Activated naive CD4-positive, alpha-beta T cell treated with anti-CD3 and anti-CD28 coated beads, Interleukin-2, amount 10 ng/mL, durations not matched to agents 7 days and 5 days (primary cell): ENCODE results near the gene CHST6.

ENCODE experiments used
- CTCF ChIA-PET: fragments of 350-600 bp; sonication (Branson Sonifier 250); formaldehyde crosslinking; loops from one replicate; lab custom pipeline; 2021; ENCODE audit warnings: antibody characterized with exemption; lab: Charles Lee
- DNase-seq: peaks from one replicate; pipeline ENCODE4 v3.0.0-alpha.2; 2020
- H3K27ac Mint-ChIP-seq: one replicate; pipeline ENCODE4 v1.8.0; 2021; ENCODE audit warnings: mild to moderate bottlenecking, moderate library complexity, mixed read lengths
- H3K27me3 Mint-ChIP-seq: one replicate; pipeline ENCODE4 v1.8.0; 2021; ENCODE audit warnings: mild to moderate bottlenecking, mixed read lengths
- H3K36me3 Mint-ChIP-seq: one replicate; pipeline ENCODE4 v1.8.0; 2021; ENCODE audit warnings: mixed read lengths
- H3K4me1 Mint-ChIP-seq: one replicate; pipeline ENCODE4 v1.8.0; 2021; ENCODE audit warnings: mixed read lengths
- H3K4me3 Mint-ChIP-seq: one replicate; pipeline ENCODE4 v1.8.0; 2021; ENCODE audit warnings: mild to moderate bottlenecking, moderate library complexity, mixed read lengths
- H3K9me3 Mint-ChIP-seq: one replicate; pipeline ENCODE4 v1.8.0; 2021; ENCODE audit warnings: mixed read lengths

Gene CHST6

GRCh38 chr16:75494184-75494583 is 1.1 kb downstream of the CHST6 start:
- Mint-ChIP-seq H3K4me3 (no peak overlapping the region), H3K4me1 (peaks cover 8% of the 10 kb centered on the region), H3K9me3 (no peaks in the 10 kb centered on the region), H3K27ac (no peak overlapping the region), H3K27me3 (peaks cover 63% of the 10 kb centered on the region), H3K36me3 (no peaks in the 10 kb centered on the region)
- CTCF ChIA-PET: interaction anchor here (1.4 kb wide), 1 partner anchor 295 kb away, joined by 3 read pairs; no protein-coding TSS in a partner anchor
- no peak for DNase-seq

- H3K4me1 Mint-ChIP-seq: peaks cover 8% of the 10 kb centered on the region
- H3K27ac Mint-ChIP-seq: no peak overlapping the region
- CTCF ChIA-PET: no interaction called here
- H3K36me3 Mint-ChIP-seq: no peaks in the 10 kb centered on the region
- no peak for DNase-seq
- no peaks in the 10 kb centered on the region for H3K9me3 Mint-ChIP-seq
- peaks cover 54% of the 10 kb centered on the region for H3K27me3 Mint-ChIP-seq
- no peak overlapping the region for H3K4me3 Mint-ChIP-seq
Observed at GRCh38 chr16:75491876-75492275, 3.4 kb downstream of the CHST6 start.

- Mint-ChIP-seq H3K27me3 (peaks cover 30% of the 10 kb centered on the region), H3K9me3 (no peaks in the 10 kb centered on the region), H3K27ac (no peak overlapping the region), H3K36me3 (no peaks in the 10 kb centered on the region), H3K4me1 (no peaks in the 10 kb centered on the region), H3K4me3 (no peak overlapping the region)
- CTCF ChIA-PET: interaction anchor here (1.6 kb wide), 1 partner anchor 28 kb away, joined by 7 read pairs; no protein-coding TSS in a partner anchor
- DNase-seq: no peak
Observed at GRCh38 chr16:75488322-75488721, 6.9 kb downstream of the CHST6 start.

GRCh38 chr16:75486676-75487313 is 8.4 kb downstream of the CHST6 start:
- Mint-ChIP-seq H3K9me3 (no peaks in the 10 kb centered on the region), H3K27me3 (peaks cover 32% of the 10 kb centered on the region), H3K4me3 (no peak overlapping the region), H3K4me1 (no peaks in the 10 kb centered on the region), H3K27ac (no peak overlapping the region), H3K36me3 (no peaks in the 10 kb centered on the region)
- CTCF ChIA-PET: interaction anchor here (0.8 to 2.6 kb wide), 4 partner anchors 14 to 30 kb away, joined by 3 to 8 read pairs (median 5); partner anchors contain the start of gene TMEM170A
- DNase-seq: no peak

GRCh38 chr16:75486014-75486675 is 9.1 kb downstream of the CHST6 start:
- CTCF ChIA-PET: interaction anchor here (0.8 to 2.6 kb wide), 3 partner anchors 14 to 21 kb away, joined by 3 to 8 read pairs (median 3); partner anchors contain the start of gene TMEM170A
- Mint-ChIP-seq H3K36me3 (no peaks in the 10 kb centered on the region), H3K4me1 (no peaks in the 10 kb centered on the region), H3K4me3 (no peak overlapping the region), H3K27me3 (peaks cover 29% of the 10 kb centered on the region), H3K9me3 (no peaks in the 10 kb centered on the region), H3K27ac (no peak overlapping the region)
- DNase-seq: no peak

GRCh38 chr16:75485230-75486013 is 9.8 kb downstream of the CHST6 start:
- Mint-ChIP-seq H3K36me3 (no peaks in the 10 kb centered on the region), H3K4me1 (no peaks in the 10 kb centered on the region), H3K4me3 (no peak overlapping the region), H3K27ac (no peak overlapping the region), H3K9me3 (no peaks in the 10 kb centered on the region), H3K27me3 (peaks cover 29% of the 10 kb centered on the region)
- CTCF ChIA-PET: interaction anchor here (1.6 to 2.6 kb wide), 2 partner anchors 13 to 15 kb away, joined by 3 to 8 read pairs; no protein-coding TSS in a partner anchor
- DNase-seq: no peak

GRCh38 chr16:75483222-75483621 is 12.0 kb downstream of the CHST6 start:
- H3K9me3 Mint-ChIP-seq: no peaks in the 10 kb centered on the region
- no peaks in the 10 kb centered on the region for H3K4me1 Mint-ChIP-seq
- H3K4me3 Mint-ChIP-seq: no peak overlapping the region
- no peak overlapping the region for H3K27ac Mint-ChIP-seq
- H3K36me3 Mint-ChIP-seq: no peaks in the 10 kb centered on the region
- CTCF ChIA-PET: interaction anchor here (3.2 kb wide), 1 partner anchor 11 kb away, joined by 12 read pairs; no protein-coding TSS in a partner anchor
- no peak for DNase-seq
- H3K27me3 Mint-ChIP-seq: peaks cover 29% of the 10 kb centered on the region

GRCh38 chr16:75482434-75483205 is 12.6 kb downstream of the CHST6 start:
- no peak overlapping the region for H3K27ac Mint-ChIP-seq
- no peak for DNase-seq

GRCh38 chr16:75481475-75481874 is 13.8 kb downstream of the CHST6 start:
- Mint-ChIP-seq H3K27ac (no peak overlapping the region), H3K4me3 (no peak overlapping the region), H3K9me3 (no peaks in the 10 kb centered on the region), H3K36me3 (no peaks in the 10 kb centered on the region), H3K27me3 (peaks cover 34% of the 10 kb centered on the region), H3K4me1 (no peaks in the 10 kb centered on the region)
- DNase-seq: no peak
- CTCF ChIA-PET: interaction anchor here (3.2 kb wide), 1 partner anchor 9 kb away, joined by 12 read pairs; no protein-coding TSS in a partner anchor

More at GRCh38 chr16:75482434-75483205, 12.6 kb downstream of the CHST6 start:
- Mint-ChIP-seq H3K4me3 (no peak overlapping the region), H3K36me3 (no peaks in the 10 kb centered on the region), H3K9me3 (no peaks in the 10 kb centered on the region), H3K4me1 (no peaks in the 10 kb centered on the region), H3K27me3 (peaks cover 29% of the 10 kb centered on the region)
- CTCF ChIA-PET: interaction anchor here (3.2 kb wide), 1 partner anchor 10 kb away, joined by 12 read pairs; no protein-coding TSS in a partner anchor

GRCh38 chr16:75479421-75479990 is 15.7 kb downstream of the CHST6 start:
- no peaks in the 10 kb centered on the region for H3K36me3 Mint-ChIP-seq
- H3K27me3 Mint-ChIP-seq: peaks cover 24% of the 10 kb centered on the region
- H3K9me3 Mint-ChIP-seq: no peaks in the 10 kb centered on the region
- DNase-seq: no peak
- no peak overlapping the region for H3K4me3 Mint-ChIP-seq
- H3K27ac Mint-ChIP-seq: no peak overlapping the region
- CTCF ChIA-PET: no interaction called here
- H3K4me1 Mint-ChIP-seq: no peaks in the 10 kb centered on the region

- no peak for DNase-seq
- no peaks in the 10 kb centered on the region for H3K9me3 Mint-ChIP-seq
- H3K4me1 Mint-ChIP-seq: no peaks in the 10 kb centered on the region
- no peak overlapping the region for H3K27ac Mint-ChIP-seq
- peaks cover 24% of the 10 kb centered on the region for H3K27me3 Mint-ChIP-seq
- CTCF ChIA-PET: no interaction called here
- no peaks in the 10 kb centered on the region for H3K36me3 Mint-ChIP-seq
- no peak overlapping the region for H3K4me3 Mint-ChIP-seq
Observed at GRCh38 chr16:75478480-75479345, 16.5 kb downstream of the CHST6 start.

GRCh38 chr16:75477680-75478473 is 17.4 kb downstream of the CHST6 start:
- H3K27ac Mint-ChIP-seq: no peak overlapping the region
- no peak for DNase-seq
- no peaks in the 10 kb centered on the region for H3K36me3 Mint-ChIP-seq
- no peak overlapping the region for H3K4me3 Mint-ChIP-seq
- peaks cover 27% of the 10 kb centered on the region for H3K27me3 Mint-ChIP-seq
- H3K9me3 Mint-ChIP-seq: no peaks in the 10 kb centered on the region
- no peaks in the 10 kb centered on the region for H3K4me1 Mint-ChIP-seq
- CTCF ChIA-PET: interaction anchor here (0.8 to 0.9 kb wide), 2 partner anchors 72 to 286 kb away, joined by 3 to 7 read pairs; no protein-coding TSS in a partner anchor
